Activated B cell treated with CpG ODN at 0.5 μM for 24 hours (primary cell): Measurements from ENCODE around the gene TMEM217. TPM values are rescaled to one million over a fixed set of nuclear protein-coding genes. Genes with fewer than 3 reads are reported as not detected.
"Not testable (repeated sequence)": the region's sequence is repeated elsewhere in the genome, so short reads cannot be mapped to it uniquely, and the experiment has no call there.

Experiments used
- ATAC-seq: fragments of 200-7000 bp; cut with Tn5 transposase; one replicate; pipeline ENCODE4 v1.10.0; 2021; ENCODE audit warnings: low read depth, mild to moderate bottlenecking, moderate library complexity
- CTCF ChIA-PET: fragments of 350-600 bp; sonication (Branson Sonifier 250); formaldehyde crosslinking; loops from one replicate; lab custom pipeline; 2021; ENCODE audit warnings: antibody characterized with exemption; lab: Charles Lee
- POLR2A ChIA-PET: fragments of 350-600 bp; sonication (Branson Sonifier 250); formaldehyde crosslinking; loops from one replicate; lab custom pipeline; 2021; ENCODE audit warnings: antibody characterized with exemption; lab: Charles Lee
- DNase-seq: peaks from one replicate; pipeline ENCODE4 v3.0.0; 2022
- H3K27ac Mint-ChIP-seq: one replicate; pipeline ENCODE4 v1.8.0; 2020; ENCODE audit warnings: mixed read lengths
- H3K27me3 Mint-ChIP-seq: one replicate; pipeline ENCODE4 v1.8.0; 2021; ENCODE audit warnings: mixed read lengths
- H3K36me3 Mint-ChIP-seq: one replicate; pipeline ENCODE4 v1.8.0; 2021; ENCODE audit warnings: low read depth, mixed read lengths
- H3K4me1 Mint-ChIP-seq: one replicate; pipeline ENCODE4 v1.8.0; 2021; ENCODE audit warnings: mixed read lengths
- H3K4me3 Mint-ChIP-seq: one replicate; pipeline ENCODE4 v1.8.0; 2020; ENCODE audit warnings: mild to moderate bottlenecking, mixed read lengths
- H3K9me3 Mint-ChIP-seq: one replicate; pipeline ENCODE4 v1.8.0; 2020; ENCODE audit warnings: mixed read lengths
- CTCF ChIP-seq: fragments of 200-600 bp; IDR thresholded peaks from one replicate; pipeline ENCODE4 v1.8.0; 2022; ENCODE audit warnings: antibody characterized with exemption, mild to moderate bottlenecking
- intact Hi-C: fragments of 100-400 bp; cut with micrococcal nuclease; formaldehyde crosslinking; loops from one replicate; pipeline ENCODE4 v1.15.1; 2024
- total RNA-seq: library from RNA; stranded (reverse); gene quantifications from 2 replicates; pipeline ENCODE4 v1.2.3, GENCODE V29; 2022

Gene TMEM217
- total RNA-seq, result 0.54 and 1.0 TPM in 2 replicates

GRCh38 chr6:37257634-37258404, at the start of gene TMEM217, which contains the start of gene TBC1D22B:
Gene TMEM217 (minus strand): TSS chr6:37258144. CDS start chr6:37219030, 39,114 bp downstream.
Gene TBC1D22B (plus strand): TSS chr6:37257772. CDS start chr6:37257918, 146 bp downstream.
- Mint-ChIP-seq H3K27ac (peak within 1 kb of the TSS; percentile 88), H3K36me3 (peaks cover 4% of the 10 kb centered on the region), H3K27me3 (no peaks in the 10 kb centered on the region), H3K4me3 (peak within 1 kb of the TSS; percentile 96), H3K9me3 (no peaks in the 10 kb centered on the region), H3K4me1 (peaks cover 38% of the 10 kb centered on the region)
- TF ChIP-seq CTCF, result no peak
- peak; percentile 90 for DNase-seq
- peak; percentile 100 for ATAC-seq
- ChIA-PET POLR2A (interaction anchor here (0.5 to 1.8 kb wide), 13 partner anchors 9 to 1809 kb away, joined by 3 to 9 read pairs (median 3); partner anchors contain the start of genes CMTR1, PIM1 and PPIL1), CTCF (no interaction called here)
- intact Hi-C loops, result loop anchor here (2.0 to 5.0 kb wide), 2 partner anchors 35 to 174 kb away; partner anchors contain the start of gene CMTR1

- H3K9me3 Mint-ChIP-seq, intact Hi-C loops, H3K4me1 Mint-ChIP-seq, H3K27ac Mint-ChIP-seq, DNase-seq, H3K27me3 Mint-ChIP-seq, ATAC-seq, H3K4me3 Mint-ChIP-seq, CTCF ChIA-PET: not testable (repeated sequence)
- POLR2A ChIA-PET, result interaction anchor here (0.7 kb wide), 1 partner anchor 1554 kb away, joined by 6 read pairs; no protein-coding TSS in a partner anchor
- H3K36me3 Mint-ChIP-seq, result peaks cover 60% of the 10 kb centered on the region
These were observed 49.5 kb upstream of the TMEM217 start for GRCh38 chr6:37307484-37307883.

GRCh38 chr6:37306624-37307222, 48.8 kb upstream of the TMEM217 start:
- ChIA-PET CTCF (interaction anchor here (1.3 kb wide), 1 partner anchor 19 kb away, joined by 3 read pairs; no protein-coding TSS in a partner anchor), POLR2A (interaction anchor here (0.5 kb wide), 1 partner anchor 14 kb away, joined by 9 read pairs; no protein-coding TSS in a partner anchor)
- no peak for DNase-seq

GRCh38 chr6:37305841-37306425, 48.0 kb upstream of the TMEM217 start:
- no peak for TF ChIP-seq CTCF
- Mint-ChIP-seq H3K27me3 (no peaks in the 10 kb centered on the region), H3K4me3 (no peak overlapping the region), H3K27ac (no peak overlapping the region), H3K4me1 (peaks cover 9% of the 10 kb centered on the region), H3K36me3 (peaks cover 65% of the 10 kb centered on the region), H3K9me3 (no peaks in the 10 kb centered on the region)
- DNase-seq (no peak), ATAC-seq (no peak)
- intact Hi-C loops, result no loop called here
- CTCF ChIA-PET, result interaction anchor here (1.3 kb wide), 1 partner anchor 20 kb away, joined by 3 read pairs; no protein-coding TSS in a partner anchor
- POLR2A ChIA-PET, result interaction anchor here (0.5 kb wide), 1 partner anchor 13 kb away, joined by 9 read pairs; no protein-coding TSS in a partner anchor

More at GRCh38 chr6:37306624-37307222, 48.8 kb upstream of the TMEM217 start:
- Mint-ChIP-seq H3K4me1 (peaks cover 9% of the 10 kb centered on the region), H3K27me3 (no peaks in the 10 kb centered on the region), H3K27ac (no peak overlapping the region), H3K9me3 (no peaks in the 10 kb centered on the region), H3K4me3 (no peak overlapping the region), H3K36me3 (peaks cover 61% of the 10 kb centered on the region)
- ATAC-seq, result no peak
- no peak for TF ChIP-seq CTCF
- intact Hi-C loops, result no loop called here

GRCh38 chr6:37304766-37305165, 46.8 kb upstream of the TMEM217 start:
- Mint-ChIP-seq H3K27me3 (no peaks in the 10 kb centered on the region), H3K36me3 (peaks cover 73% of the 10 kb centered on the region), H3K27ac (no peak overlapping the region), H3K9me3 (no peaks in the 10 kb centered on the region), H3K4me1 (peaks cover 9% of the 10 kb centered on the region), H3K4me3 (no peak overlapping the region)
- DNase-seq (no peak), ATAC-seq (no peak)
- ChIA-PET POLR2A (no interaction called here), CTCF (interaction anchor here (2.2 kb wide), 1 partner anchor 10 kb away, joined by 6 read pairs; no protein-coding TSS in a partner anchor)
- TF ChIP-seq CTCF, result no peak
- intact Hi-C loops, result no loop called here
